ENCODE measurements around the gene ZBTB34.
"Not testable (repeated sequence)": the region's sequence is repeated elsewhere in the genome, so short reads cannot be mapped to it uniquely, and the experiment has no call there.

Gene ZBTB34, protein sequence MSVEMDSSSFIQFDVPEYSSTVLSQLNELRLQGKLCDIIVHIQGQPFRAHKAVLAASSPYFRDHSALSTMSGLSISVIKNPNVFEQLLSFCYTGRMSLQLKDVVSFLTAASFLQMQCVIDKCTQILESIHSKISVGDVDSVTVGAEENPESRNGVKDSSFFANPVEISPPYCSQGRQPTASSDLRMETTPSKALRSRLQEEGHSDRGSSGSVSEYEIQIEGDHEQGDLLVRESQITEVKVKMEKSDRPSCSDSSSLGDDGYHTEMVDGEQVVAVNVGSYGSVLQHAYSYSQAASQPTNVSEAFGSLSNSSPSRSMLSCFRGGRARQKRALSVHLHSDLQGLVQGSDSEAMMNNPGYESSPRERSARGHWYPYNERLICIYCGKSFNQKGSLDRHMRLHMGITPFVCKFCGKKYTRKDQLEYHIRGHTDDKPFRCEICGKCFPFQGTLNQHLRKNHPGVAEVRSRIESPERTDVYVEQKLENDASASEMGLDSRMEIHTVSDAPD

DNA sequence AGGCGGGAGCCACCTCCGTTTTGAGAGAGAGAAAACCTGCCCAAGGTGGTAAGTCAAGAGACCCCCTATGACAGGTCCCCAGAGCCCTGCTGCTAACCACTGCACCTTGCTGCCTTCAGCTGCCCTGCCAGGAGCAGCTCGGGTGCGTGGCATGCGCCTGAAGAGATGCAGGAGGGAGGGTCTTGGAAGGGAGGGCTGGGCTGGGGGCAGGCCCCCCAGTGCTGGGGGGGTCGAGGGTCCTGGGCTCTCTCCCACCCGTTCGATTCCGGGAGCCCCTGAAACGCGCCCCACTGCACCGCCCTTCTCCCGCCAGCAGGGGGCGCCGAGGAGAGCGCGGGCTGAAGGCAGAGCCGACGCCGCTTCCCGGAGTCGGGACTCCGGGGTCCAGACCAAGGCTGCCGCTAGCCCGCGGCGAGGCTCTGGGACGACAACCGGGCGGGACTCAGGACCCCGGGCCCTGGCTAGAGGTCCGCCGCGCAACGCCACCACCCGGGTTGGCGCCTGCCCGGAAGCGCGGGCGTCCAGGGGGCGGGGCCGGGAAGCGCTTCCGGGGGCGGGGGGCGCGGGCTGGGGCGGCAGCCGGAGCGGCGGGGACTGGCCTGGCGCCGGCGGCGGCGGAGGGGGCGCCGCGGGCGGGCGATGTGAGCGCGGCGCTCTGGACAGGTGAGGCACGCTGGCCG, at the start of gene ZBTB34:
Gene ZBTB34, plus strand, starts transcription at position 563 of the 680 bp plus-strand sequence. CDS start 18,761 bp downstream, outside the sequence.
- peak; percentile 80 for DNase-seq

DNA sequence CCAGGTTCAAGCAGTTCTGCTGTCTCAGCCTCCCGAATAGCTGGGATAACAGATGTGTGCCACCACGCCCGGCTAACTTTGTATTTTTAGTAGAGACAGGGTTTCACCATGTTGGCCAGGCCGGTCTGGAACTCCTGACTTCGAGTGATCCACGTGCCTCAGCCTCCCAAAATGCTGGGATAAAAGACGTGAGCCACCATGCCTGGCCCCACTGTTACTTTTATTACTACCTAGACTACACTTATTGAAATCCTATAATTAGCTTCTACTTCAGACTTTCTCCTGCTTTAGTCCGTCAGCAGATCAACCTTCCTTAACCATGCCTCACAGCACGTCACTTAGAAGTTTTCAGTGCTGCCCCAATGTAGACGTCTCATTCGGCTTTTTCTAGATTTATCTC, 47.4 kb upstream of the ZBTB34 start:
- no peak for DNase-seq

DNA sequence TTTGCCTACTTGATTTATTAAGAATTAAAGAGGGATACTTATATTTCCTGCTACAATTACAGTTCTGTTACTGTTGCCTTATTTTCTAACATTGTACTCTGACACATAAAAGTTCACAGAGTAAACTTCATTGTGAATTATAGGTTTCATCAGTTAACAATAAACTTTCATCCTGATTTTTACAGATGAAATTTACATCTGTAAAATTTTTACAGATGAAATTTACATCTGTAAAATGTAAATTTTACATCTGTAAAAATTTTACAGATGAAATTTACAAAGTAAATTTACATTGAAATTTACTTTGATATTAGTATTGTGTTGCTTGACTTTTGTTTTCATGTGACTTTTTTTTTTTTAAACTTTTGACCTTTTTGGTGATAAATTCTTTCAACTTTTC, 46.3 kb upstream of the ZBTB34 start:
- no peak for DNase-seq

DNA sequence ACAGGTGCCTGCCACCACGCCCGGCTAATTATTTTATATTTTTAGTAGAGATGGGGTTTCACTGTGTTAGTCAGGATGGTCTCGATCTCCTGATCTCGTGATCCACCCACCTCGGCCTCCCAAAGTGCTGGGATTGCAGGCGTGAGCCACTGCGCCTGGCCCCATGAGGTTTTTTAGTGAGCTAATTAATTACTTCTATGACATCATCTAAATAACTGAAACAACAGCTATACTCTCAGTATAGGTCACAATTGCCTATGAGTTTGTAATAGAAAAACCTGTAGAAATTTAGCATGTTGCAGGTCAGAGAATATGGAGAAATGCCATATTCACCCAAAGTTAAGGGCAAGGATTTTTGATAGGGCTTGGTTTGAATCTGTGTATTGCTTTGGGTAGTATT, 42.8 kb upstream of the ZBTB34 start:
- not testable (repeated sequence) for DNase-seq

DNA sequence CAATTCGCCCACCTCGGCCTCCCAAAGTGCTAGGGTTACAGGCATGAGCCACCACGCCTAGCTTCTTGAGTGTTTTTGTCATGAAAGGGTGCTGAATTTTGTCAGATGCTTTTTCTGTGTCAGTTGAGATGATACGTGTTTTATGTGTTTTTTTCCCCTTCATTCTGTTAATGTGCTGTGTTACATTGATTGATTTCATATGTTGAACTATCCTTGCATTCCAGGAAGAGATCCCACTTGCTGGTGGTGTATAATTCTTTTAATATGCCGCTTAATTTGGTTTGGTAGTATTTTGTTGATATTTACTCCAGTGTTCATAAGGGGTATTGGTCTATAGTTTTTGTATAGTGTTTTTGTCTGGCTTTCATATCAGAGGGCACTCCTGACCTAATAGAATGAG, 42.0 kb upstream of the ZBTB34 start:
- DNase-seq = no peak

DNA sequence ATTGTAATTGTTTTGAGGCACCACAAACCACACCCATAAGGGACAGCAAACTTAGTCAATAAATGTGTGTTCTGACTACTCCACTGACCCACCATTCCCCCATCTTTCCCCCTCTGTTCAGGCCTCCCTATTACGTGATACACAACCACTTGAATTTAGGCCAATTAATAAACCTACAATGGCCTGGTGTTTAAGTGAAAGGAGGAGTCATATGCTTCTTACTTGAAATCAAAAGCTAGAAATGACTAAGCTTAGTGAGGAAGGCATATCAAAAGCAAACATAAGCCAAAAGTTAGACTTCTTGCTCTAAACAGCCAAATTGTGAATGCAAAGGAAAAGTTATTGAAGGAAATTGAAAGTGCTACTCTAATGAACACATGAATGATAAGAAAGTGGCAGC, 41.0 kb upstream of the ZBTB34 start:
- DNase-seq = no peak

DNA sequence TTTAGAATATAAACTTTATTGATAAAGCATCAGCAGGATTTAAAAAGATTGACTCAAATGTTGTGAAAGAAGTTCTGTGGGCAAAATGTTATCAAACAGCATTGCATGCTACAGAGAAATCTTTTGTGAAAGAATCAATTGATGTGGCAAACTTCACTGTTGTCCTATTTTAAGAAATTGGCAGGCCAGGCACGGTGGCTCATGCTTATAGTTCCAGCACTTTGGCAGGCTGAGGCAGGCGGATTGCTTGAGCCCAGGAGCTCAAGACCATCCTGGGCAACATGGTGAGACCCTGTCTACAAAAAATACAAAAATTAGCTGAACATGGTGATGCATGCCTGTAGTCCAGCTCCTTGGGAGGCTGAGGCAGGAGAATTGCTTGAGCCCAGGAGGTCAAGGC, 38.2 kb upstream of the ZBTB34 start:
- no peak for DNase-seq

DNA sequence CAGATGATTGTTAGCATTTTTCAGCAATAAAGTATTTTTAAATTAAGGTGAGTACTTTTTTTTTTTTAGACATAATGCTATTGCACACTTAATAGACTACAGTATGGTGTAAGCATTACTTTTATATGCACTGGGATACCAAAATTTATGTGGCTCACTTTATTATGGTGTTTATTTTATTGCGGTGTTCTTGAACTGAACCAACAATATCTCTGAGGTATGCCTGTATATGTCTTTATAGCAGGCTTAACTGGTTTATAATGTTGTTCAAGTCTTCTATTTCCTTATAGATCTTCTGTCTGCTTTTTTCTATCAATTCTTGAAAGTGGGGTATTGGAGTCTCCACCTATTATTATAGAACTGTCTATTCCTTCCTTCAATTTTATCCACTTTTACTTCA, 37.6 kb upstream of the ZBTB34 start:
- DNase-seq = no peak

DNA sequence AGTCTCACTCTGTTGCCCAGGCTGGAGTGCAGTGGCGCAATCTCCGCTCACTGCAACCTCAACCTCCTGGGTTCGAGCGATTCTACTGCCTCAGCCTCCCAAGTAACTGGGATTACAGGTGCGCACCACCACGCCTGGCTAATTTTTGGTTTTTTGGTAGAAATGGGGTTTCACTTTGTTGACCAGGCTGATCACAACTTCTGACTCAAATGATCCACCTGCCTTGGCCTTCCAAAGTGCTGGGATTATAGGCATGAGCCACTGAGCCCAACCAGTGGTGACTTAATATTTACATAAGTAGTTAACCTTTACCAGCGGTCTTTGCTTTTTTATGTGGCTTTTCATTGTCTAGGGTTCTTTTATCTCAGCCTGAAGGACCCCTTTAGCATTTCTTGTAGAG, 36.4 kb upstream of the ZBTB34 start:
- not testable (repeated sequence) for DNase-seq

DNA sequence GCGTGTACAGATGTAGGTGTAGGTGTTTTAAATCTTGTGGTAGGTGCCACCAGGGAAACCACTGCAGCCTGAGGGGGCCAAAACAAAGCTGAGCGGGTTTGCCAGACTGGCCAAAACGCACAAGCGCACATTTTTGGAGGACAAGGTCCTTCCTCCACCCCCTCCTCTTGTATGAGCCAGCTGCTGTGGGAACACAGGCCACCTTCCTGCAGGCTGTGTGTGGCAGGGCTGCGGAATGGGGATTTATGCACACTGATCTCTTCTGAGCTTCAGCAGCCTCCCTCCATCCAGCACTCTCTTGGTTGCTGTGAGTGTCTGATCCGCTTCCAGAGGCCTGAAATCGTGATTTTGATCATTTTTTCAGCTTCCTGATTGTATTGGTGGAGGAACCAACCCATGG, 33.2 kb upstream of the ZBTB34 start:
- no peak for DNase-seq

DNA sequence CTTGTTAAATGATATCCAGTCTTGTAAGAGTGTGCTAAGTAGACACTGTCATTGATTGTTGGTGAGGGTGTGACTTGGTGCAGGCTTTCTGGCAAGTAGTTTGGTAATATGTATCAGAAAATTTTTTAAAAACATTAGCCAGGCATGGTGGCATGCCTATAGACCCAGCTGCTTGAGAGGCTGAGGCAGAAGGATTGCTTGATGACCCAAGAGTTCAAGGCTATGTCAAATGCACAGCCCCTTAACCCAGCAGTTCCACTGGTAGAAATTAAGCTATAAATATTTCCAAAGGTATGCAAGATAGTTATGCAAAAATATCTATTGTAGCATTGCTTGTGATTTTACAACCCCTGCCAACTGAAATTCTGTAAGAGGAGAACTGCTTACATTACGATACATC, 31.4 kb upstream of the ZBTB34 start:
- DNase-seq = no peak

DNA sequence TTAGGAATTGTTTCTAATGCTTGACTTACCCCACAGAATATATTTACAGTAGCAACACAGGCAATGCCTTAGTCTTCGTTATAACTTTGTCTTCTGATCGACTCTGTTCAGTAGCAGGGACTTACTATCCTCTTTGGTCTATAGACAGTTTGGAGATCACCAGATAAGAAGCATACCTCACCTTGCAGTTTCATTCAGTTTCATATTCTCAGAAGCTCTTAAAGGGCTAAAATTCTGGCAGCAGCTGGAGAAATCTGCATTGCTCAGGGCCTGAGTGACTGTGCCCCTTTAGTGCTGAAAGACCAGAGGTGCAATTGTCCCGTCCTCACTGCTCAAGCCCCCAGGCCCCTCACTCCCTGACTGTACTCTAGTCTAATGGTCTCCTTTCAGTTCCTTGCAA, 29.6 kb upstream of the ZBTB34 start:
- no peak for DNase-seq

DNA sequence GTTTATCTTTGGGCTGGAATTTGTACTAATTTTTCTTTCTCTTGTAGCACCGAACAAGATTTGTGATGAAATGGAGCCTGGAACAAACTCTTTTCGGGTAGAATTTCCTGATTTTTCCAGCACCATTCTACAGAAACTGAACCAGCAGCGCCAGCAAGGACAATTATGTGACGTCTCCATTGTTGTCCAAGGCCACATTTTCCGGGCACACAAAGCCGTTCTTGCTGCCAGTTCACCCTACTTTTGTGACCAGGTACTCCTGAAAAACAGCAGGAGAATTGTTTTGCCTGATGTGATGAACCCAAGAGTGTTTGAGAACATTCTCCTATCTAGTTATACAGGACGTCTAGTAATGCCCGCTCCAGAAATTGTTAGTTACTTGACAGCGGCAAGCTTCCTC, 28.0 kb upstream of the ZBTB34 start:
- DNase-seq = no peak

DNA sequence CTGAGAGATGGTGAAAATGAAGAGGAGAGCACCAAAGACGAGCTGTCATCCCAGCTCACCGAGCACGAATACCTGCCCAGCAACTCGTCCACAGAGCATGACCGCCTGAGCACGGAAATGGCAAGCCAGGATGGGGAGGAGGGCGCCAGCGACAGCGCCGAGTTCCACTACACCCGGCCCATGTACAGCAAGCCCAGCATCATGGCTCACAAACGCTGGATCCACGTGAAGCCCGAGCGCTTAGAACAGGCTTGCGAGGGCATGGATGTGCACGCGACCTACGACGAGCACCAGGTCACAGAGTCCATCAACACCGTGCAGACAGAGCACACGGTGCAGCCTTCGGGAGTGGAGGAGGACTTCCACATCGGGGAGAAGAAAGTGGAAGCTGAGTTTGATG, 27.4 kb upstream of the ZBTB34 start:
- no peak for DNase-seq

DNA sequence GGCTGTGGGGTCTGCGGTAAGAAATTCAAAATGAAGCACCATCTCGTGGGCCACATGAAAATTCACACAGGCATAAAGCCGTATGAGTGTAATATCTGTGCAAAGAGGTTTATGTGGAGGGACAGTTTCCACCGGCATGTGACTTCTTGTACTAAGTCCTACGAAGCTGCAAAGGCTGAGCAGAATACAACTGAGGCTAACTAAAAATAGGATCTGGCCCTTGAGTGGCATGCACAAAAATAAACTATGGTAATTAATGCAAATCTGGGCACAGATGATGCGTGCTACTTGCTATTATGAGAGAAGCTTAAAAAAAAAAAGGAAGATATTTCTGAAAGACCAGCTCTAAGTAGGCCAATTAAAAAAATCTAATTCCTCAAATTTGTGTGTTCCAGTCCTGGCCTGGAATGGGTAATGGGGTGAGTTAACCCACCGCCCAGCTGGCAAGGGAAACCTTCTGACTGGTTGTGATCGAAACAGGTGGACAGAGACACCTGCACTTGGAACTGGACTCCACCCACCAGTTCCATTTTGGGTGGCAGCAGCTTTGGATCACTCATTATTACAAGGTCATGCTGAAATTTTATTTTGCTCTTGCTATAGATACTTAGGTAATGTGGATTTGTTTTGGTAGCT, 26.6 kb upstream of the ZBTB34 start:
- DNase-seq = no peak

DNA sequence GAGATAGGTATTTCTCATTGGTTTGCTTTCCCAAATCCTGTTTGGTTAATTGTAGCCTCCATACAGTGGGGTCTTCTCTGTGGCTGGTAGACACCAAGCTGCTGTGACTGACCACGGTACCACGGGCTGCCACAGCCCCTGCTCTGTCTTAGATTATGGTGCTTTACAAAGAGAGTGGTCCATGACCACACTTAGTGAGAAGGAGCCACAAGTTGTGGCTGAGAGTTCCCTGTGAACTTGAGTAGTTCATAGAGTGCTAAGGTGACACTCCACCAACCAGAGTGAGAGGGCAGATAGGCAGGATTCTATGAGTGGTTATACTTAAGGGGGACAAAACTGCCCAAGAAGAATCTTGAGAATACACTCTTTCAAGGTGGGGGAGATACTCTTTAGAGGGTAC, 25.8 kb upstream of the ZBTB34 start:
- no peak for DNase-seq

DNA sequence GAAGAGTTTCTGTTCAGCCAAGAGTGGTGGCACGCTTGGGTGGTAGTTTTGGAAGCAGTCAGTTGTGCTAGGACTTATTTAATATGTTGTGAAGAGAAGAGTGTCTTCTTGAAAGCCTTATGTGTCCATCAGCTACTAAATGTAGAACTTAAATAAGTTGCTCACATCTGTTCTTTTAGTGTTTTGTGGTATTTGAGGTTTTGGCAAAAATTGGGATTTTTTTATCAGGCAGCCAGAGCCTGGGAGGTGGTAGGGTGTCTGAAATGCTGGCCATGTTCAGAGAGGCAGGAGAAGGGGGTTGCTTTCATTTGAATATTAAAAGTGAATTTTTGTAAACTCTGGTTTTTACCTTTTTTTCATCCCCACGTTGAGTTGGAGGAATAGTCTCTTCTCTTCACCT, 24.2 kb upstream of the ZBTB34 start:
- no peak for DNase-seq

DNA sequence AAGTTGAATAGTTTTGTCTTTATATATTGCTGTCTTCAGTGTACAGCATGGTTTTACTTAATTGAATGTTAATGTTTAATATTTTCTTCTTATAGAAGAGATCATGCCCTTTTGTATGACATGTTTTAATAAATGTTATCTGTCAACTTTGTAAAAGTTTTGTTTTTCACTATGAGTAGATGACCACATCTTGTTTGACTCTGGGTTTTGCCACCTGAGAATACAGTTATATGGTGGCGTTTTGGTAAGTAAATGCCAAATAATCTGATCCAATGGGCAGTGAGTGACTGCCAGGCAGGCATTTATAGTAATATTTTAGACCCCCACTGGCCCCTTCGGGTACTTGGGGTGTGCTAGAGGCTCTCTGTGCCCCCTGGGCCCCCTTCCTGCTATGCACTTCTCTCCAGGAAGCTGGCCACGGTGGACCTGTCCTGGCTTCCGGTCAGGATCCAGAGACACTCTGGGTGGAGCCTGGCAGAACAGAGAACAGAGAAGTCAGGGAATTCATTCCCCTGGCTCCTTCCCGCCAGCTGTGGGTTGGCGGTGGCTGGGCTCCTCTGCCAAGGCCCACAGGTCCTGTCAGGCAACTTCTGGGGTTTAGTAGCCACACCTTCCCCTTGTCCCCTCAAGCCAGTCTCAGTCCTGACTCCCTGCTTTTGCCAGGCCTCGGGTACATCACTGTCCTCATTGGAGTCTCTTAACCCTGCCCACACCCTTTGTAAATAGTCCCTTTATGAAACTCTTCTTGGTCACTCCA, 22.2 kb upstream of the ZBTB34 start:
- DNase-seq = no peak

DNA sequence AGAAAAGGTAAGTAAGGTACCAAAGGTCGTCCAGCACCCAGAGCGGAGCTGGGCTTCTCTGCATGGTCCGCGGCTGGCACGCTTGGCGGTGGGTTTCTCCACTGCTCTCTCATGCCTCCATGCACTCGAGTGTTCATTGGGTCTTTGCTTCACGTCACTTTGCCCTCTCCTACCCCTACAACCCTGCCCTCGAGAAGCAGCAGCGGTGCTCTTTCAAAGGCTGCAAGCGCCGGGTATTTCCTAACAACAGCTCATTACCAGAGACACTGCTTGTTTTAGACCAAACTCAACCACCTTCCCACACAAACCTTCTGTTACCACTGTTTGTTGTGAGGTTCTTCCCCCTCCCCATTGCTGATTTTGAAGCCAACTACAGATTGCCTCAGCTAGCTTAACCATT, 21.5 kb upstream of the ZBTB34 start:
- no peak for DNase-seq

DNA sequence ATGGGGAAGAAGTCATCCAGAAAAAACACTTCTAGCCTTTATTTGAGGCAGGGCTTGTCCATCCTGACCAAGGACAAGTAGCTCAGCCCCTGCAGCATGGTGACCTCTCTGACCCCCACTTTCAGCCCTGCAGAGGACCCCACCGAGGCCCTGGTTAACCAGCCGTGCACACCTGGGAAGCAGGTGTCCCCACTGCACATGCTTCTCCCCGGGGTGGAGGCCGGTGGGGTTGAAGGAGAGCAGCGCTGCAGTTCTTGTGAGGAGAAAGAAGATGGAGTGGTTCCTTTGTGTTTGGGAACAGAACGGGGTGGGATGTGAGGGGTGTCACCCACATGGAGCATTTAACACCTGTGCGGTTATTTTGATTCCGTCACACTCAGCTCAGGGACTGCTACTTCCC, 21.1 kb upstream of the ZBTB34 start:
- DNase-seq = no peak

DNA sequence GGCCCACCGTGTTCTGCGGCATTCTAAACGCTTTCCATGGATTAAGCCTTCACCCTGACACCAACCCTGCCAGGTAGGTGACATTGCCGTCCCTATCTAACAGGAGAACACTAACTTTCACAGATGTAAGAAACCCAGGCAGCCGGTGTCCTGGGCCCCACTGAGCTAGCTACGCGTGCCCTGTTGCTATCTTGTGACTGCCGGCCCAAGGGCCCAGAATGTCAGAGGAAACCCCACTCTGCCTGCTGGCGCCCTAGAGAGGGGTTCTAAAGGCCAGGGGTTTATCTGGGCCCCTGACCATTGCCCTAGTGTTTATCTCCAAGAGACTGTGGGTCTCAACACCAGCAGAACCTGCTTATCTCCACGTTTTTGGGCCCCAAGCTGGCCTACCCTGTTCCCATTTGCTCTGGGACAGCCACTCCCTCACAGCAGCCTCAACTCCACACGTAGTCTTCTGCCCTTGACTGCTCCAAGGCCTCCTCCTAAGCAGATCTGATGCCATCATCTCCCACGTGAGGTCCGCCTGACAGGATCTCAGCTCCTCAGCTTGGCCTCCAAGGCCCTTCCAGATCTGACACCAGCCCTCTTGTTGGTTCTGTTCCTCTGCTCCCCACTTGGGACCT, 18.1 kb upstream of the ZBTB34 start:
- DNase-seq = no peak

DNA sequence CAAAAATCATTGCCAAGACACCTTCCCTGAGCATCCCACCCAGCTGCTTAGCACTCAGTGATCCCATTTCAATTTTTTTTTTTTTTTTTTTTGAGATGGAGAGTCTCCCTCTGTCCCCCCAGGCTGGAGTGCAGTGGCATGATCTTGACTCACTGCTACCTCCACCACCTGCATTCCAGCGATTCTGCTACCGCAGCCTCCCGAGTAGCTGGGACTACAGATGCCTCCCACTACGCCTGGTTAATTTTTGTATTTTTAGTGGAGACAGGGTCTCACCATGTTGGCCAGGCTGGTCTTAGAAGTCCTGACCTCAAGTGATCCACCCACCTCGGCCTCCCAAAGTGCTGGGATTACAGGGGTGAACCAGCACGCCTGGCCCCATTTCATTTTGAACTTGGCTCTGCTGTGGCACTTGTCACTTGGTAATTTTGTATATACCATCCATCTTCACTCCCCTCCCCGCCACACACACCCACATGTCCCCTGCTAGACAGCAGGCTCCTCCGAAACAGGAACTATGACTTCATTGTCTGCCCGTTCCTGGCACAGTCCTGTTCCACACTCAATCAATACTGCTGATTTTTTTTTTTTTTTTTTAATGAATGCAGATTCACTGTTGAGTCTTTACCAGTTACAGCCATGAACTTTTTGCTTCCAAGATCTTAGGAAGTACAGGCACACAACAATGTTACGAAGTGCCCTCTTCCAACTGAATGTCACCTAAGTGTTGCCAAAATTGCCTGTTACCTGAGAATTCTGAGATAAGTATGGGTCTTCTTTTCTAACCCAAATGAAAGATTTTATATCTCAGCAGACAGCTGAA, 17.3 kb upstream of the ZBTB34 start:
- DNase-seq = no peak

Data from CD4-positive, alpha-beta T cell treated with Interleukin-17A for 4 hours (primary cell).